IPS-18c (cell line): ENCODE data around the gene CHCHD3.
"Not testable (repeated sequence)": the region's sequence is repeated elsewhere in the genome, so short reads cannot be mapped to it uniquely, and the experiment has no call there.

Experiments used
- H3K4me3 ChIP-seq: 2 replicates; pipeline ENCODE4 v1.7.0; 2013; ENCODE audit warnings: low read depth, mild to moderate bottlenecking, low read length, moderate library complexity; ENCODE audit not compliant: insufficient read depth
- H3K9me3 ChIP-seq: one replicate; pipeline ENCODE4 v1.6.1; 2013; ENCODE audit warnings: mild to moderate bottlenecking, low read length, moderate library complexity; ENCODE audit not compliant: control insufficient read depth, insufficient read depth

Gene CHCHD3

DNA sequence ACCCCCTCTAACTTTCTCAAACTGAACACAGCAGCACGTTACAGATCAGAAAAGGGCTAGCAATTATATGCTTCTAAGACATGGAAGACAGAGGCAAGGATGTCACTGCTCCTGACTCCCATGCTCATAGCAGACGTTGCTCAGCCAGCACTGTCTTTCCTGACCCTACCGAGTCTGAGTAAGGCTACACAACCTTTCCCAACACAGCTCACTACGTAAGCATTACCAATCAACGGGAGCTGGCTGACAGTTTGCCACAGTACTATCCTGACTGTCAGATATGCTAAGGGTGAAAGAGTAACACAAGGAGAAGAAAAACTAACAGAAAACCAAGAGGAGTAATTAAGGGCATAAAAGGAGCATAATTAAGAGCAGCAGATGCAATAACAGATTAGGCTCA is 171.2 kb downstream of the CHCHD3 start:
- Histone ChIP-seq H3K9me3 (no peaks in the 10 kb centered on the region), H3K4me3 (no peak overlapping the region)

DNA sequence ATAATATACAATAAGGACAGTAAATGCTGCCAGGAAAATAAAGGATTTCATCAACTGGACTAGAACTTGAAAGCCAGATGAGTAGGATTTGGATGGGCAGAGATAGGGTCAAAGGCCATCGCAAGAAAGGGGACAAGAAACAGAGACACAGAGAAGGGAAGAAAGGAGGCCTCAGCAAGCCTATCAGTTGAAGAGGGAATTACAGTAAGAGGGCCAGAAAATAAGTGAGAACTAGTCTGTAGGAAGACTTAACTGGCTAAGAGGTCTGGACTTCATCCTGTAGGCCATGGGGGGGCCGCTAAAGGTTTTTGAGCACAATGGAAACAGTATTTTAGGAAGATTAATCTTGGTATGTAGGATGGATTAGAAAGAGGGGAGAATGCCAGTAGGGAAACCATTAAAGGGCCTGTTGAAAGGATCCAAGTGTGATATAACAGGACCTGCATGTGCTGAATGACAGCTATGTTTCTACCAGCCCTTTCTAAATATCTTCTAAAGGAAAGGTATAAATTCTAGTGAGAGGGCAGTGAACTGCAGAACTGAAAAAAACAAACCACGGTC is 174.4 kb downstream of the CHCHD3 start:
- Histone ChIP-seq H3K9me3 (no peaks in the 10 kb centered on the region), H3K4me3 (no peak overlapping the region)

DNA sequence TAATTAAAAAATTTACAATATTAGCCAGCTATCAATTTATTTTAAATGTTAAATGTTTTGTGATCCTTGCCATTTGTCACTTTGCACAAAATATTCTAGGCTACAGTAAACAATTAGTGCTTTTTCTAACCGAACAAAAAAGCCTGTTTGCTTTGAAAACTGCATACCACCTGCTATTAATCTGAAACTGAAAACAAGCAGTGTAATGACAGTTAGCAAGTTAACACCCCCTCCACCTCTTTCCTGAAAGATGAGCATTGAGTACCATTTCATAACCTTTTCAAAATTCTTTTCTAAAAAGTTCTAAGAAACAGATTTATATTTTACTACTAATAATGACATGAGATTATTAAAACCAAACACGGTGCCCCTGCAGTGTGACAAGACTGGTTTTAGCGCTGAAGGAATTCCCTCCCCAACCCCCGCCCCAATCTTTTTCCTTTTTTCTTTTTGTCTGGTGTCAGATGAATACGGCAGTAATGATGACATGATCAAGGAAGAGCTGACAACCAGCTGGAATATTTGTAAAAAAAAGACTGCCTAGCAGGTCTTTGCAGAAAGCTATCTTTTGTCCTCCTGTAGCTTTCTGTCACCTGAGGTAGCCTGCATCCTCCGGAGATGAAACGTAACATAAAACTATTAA is 175.6 kb downstream of the CHCHD3 start:
- Histone ChIP-seq H3K9me3 (no peaks in the 10 kb centered on the region), H3K4me3 (no peak overlapping the region)

DNA sequence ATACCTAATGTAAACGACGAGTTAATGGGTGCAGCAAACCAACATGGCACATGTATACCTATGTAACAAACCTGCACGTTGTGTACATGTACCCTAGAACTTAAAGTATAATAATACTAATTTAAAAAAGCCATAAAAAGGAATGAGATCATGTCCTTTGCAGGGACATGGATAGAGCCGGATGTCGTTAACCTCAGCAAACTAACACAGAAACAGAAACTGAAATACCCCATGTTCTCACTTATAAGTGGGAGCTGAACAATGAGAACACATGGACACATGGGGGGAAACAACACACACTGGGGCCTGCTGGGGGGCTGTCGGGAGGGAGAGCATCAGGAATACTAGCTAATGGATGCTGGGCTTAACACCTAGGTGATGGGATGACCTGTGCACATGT is 176.8 kb downstream of the CHCHD3 start:
- not testable (repeated sequence) for H3K4me3 ChIP-seq, H3K9me3 ChIP-seq

DNA sequence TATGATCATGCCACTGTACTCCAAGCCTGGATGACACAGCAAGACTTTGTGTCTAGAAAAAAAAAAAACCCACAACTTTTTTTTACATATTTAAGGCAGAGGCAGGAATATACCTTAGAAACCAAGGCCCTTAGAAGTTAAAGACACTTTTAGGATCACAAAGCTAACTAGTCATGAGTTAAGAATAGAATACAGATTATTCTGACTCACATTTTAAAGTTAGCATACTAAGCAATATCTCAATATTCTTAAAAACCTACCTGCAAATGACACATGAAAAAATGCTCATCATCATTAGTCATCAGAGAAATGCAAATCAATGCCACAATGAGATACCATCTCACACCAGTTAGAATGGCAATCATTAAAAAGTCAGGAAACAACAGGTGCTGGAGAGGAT is 177.7 kb downstream of the CHCHD3 start:
- H3K9me3 ChIP-seq, result no peaks in the 10 kb centered on the region

DNA sequence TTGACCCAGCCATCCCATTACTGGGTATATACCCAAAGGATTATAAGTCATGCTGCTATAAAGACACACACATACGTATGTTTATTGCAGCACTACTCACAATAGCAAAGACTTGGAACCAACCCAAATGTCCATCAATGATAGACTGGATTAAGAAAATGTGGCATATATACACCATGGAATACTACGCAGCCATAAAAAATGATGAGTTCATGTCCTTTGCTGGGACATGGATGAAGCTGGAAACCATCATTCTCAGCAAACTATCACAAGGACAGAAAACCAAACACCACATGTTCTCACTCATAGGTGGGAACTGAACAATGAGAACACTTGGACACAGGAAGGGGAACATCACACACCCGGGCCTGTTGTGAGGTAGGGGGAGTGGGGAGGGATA is 179.6 kb downstream of the CHCHD3 start:
- not testable (repeated sequence) for H3K9me3 ChIP-seq, H3K4me3 ChIP-seq

More for the DNA sequence above, 177.7 kb downstream of the CHCHD3 start:
- no peak overlapping the region for H3K4me3 ChIP-seq

DNA sequence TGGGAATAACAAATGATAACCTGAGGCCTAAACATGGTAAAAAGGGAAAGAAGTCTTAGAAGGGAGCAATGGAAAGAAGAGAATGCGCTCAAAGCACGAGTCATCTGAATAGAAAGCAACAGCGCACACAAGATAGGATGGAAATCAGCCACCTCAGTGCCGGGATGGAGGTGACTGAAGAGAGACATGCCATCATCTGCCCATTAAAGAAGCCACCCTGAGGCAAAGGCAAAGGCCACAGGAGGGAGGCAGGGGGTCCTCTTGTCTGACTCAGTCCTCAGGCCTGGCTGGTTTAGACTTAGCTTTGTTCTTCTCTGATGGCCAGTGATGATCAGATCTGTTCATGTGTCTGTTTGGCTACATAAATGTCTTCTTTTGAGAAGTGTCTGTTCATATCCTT is 180.6 kb downstream of the CHCHD3 start:
- no peak overlapping the region for H3K4me3 ChIP-seq
- no peaks in the 10 kb centered on the region for H3K9me3 ChIP-seq

DNA sequence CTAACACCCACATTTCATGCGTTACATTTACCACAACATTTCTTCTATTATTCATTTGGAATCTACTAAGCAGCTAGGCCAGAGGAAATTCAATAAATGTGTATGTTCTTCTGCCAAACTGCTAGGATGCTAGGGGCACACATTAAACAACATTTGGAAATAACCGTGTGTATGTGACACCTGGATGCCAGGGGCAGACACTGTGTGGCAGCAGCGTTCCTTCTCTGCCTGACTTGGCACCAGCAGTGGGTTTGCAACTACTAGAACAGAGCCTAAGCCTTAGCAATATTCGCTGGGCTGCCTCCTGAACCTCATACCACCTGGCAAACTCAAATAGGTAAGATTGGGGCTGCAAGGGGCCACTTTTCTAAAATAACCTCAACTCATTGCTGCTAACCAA is 182.1 kb downstream of the CHCHD3 start:
- Histone ChIP-seq H3K9me3 (no peaks in the 10 kb centered on the region), H3K4me3 (no peak overlapping the region)

DNA sequence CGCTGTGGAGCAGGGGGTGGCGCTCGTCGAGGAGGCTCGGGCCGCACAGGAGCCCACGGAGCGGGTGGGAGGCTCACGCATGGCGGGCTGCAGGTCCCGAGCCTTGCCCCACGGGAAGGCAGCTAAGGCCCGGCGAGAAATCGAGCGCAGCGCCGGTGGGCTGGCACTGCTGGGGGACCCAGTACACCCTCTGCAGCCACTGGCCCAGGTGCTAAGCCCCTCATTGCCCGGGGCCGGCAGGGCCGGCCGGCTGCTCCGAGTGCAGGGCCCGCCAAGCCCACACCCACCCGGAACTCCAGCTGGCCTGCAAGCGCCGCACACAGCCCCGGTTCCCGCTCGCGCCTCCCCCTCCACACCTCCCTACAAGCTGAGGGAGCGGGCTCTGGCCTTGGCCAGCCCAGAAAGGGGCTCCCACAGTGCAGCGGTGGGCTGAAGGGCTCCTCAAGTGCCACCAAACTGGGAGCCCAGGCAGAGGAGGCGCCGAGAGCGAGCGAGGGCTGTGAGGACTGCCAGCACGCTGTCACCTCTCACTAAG is 183.2 kb downstream of the CHCHD3 start:
- not testable (repeated sequence) for H3K9me3 ChIP-seq, H3K4me3 ChIP-seq

DNA sequence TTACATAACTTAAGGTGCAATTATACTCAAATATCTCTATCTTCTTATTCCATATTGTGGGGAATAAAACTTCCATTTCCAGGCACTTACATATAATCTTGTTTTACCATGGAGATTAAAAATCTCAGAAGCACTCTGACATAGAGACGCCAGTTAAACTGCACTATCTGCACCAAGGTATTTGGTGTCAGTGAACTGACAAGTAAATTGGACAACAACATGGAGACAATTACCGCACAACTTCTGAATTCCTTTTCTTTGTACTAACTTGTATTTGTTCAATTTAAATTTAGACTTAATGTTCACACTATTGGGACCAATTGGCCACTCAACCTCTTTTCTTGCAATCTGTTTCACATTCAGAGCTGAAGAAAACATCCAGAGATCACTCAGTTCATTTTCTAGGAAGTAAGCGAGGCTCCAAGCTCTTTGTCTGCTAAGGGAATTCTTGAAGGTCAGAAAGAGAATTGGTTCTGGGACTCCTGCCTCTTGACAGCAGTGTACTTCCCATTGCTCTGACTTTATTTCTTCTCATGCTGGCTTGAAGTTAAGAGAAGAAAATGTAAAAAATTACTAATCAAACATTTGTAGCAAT is 184.7 kb downstream of the CHCHD3 start:
- Histone ChIP-seq H3K9me3 (no peaks in the 10 kb centered on the region), H3K4me3 (no peak overlapping the region)

DNA sequence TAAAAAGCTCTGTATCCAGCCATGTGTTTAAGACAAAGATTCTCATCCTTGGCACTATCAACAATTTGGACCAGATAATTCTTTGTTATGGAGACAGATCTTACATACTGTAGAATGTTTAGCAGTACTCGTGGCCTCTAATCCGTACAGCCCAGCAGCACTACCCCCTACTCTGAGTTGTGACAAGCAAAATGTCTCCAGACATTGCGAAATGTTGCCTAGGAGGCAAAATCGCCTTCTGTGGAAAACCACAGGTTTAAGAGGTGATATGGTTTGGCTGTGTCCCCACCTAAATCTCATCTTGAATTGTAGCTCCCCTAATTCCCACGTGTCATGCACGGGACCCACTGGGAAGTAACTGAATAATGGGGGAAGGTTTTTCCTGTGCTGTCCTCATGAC is 186.7 kb downstream of the CHCHD3 start:
- H3K4me3 ChIP-seq, result no peak overlapping the region

DNA sequence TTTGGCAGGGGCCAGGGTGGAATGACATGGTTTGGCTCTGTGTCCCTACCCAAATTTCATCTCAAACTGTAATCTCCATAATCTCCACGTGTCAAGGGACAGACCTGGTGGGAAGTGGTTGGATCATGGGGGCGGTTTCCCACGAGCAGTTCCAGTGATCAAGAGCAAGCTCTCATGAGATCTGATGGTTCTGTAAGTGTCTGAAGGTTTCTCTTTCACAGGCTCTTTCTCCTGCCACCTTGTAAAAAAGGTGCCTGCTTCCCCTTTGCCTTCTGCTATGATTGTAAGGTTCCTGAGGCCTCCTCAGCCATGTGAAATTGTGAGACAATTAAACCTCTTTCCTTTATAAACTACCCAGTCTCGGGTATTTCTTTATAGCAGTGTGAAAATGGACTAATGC is 188.3 kb downstream of the CHCHD3 start:
- Histone ChIP-seq H3K9me3 (no peaks in the 10 kb centered on the region), H3K4me3 (no peak overlapping the region)

More for the DNA sequence above, 186.7 kb downstream of the CHCHD3 start:
- H3K9me3 ChIP-seq, result no peaks in the 10 kb centered on the region

DNA sequence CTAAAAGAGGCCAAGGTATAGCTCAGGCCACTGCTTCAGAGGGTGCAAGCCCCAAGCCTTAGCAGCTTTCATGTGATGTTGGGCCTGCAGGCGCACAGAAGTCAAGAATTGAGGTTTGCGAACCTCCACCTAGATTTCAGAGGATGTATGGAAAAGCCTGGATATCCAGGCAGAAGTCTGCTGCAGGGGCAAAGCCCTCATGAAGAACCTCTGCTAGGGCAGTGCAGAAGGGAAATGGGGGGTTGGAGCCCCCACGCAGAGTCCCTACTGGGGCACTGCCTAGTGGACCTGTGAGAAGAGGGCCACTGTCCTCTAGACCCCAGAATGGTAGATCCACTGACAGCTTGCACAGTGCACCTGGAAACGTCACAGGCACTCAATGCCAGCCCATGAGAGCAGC is 189.1 kb downstream of the CHCHD3 start:
- not testable (repeated sequence) for H3K9me3 ChIP-seq, H3K4me3 ChIP-seq

DNA sequence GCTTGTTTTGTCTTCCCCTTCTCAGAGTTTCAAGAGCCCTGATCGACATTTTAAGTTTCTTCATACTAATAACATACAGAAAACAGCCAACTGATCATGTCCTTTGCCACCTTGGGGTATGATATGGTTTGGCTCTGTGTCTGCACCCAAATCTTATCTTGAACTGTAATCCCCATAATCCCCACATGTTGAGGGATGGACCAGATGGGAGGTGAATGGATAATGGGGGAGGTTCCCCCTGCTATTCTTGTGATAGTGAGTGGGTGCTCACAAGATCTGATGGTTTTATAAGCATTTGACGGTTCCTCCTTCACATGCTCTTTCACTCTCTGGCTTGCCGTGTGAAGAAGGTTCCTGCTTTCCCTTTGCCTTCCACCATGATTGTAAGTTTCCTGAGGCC is 190.3 kb downstream of the CHCHD3 start:
- H3K4me3 ChIP-seq, result no peak overlapping the region

DNA sequence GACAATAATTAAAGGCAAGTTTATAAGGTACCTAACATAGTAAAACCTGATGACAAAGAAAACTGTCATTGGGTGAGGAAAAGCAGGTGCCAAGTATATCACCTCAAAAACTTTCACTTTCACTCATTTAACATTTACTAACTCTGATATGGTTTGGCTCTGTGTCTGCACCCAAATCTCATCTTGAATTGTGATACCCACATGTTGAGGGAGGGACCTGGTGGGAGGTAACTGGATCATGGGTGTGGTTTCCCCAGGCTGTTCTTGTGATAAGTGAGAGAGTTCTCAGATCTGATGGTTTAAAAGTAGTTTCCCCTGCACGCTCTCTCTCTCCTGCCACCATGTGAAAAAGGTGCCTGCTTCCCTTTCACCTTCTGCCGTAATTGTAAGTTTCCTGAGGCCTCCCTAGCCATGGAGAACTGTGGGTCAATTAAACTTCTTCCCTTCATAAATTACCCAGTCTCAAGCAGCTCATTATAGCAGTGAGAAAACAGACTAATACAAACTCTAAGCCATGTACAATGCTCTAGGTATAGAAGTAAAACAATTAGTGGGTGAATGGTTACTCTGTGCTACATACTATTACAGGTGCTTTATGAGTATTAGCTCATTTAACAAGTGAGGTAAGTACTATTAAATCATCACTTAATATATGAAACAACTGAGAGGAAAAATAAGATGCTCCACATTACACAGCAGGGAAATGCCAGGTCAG is 199.0 kb downstream of the CHCHD3 start:
- H3K4me3 ChIP-seq, result no peak overlapping the region
- no peaks in the 10 kb centered on the region for H3K9me3 ChIP-seq

More for the DNA sequence above, 190.3 kb downstream of the CHCHD3 start:
- no peaks in the 10 kb centered on the region for H3K9me3 ChIP-seq

DNA sequence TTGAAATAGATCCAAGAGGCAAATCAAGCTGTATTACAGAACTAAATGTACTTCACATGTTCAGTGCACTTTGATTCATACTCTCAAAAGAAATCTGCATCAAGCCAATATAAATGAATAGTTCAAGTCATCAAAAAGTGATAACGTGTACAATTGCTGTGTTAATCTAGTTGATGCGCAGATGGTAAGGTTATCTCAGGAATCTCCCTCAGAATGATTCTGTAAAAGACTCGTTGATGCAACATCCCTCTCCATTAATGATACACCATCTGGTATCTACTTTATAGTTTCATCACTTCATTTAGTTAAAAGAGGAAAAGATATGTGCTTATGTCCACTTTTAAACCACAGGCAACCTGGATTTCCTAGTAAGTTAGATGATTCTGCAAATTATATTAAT is 200.6 kb downstream of the CHCHD3 start:
- no peaks in the 10 kb centered on the region for H3K9me3 ChIP-seq
- no peak overlapping the region for H3K4me3 ChIP-seq

DNA sequence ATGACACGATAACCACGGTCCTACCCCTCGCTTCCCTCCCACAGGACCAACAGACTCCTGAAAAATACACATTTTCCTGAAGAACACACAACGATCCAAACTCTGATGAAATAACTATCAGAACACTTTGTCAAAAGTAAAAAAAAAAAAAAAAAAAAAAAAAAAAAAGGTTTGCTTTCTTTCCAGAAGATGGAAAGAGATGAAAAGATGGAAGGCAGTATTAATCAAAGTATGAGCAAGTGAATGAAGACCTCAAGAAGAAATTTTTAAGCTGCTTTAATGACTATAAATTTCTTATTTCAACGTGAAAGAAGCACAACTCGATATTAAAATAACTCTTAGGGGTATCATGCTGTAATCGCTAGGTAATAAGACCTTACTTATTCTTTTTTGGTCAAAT is 202.3 kb downstream of the CHCHD3 start:
- H3K4me3 ChIP-seq, result no peak overlapping the region
- H3K9me3 ChIP-seq, result no peaks in the 10 kb centered on the region
